Jurkat, Clone E6-1 (cell line): Measurements from ENCODE around the gene HSPG2.

Source experiments
- DNase-seq: peaks from one replicate; pipeline ENCODE4 v3.0.0-alpha.2; 2011; ENCODE audit warnings: low read depth, low spot score
- H3K4me3 ChIP-seq: 2 replicates; pipeline ENCODE4 v1.5.1; 2011; ENCODE audit warnings: mild to moderate bottlenecking, low read length, control low read depth, moderate library complexity

Gene HSPG2

DNA sequence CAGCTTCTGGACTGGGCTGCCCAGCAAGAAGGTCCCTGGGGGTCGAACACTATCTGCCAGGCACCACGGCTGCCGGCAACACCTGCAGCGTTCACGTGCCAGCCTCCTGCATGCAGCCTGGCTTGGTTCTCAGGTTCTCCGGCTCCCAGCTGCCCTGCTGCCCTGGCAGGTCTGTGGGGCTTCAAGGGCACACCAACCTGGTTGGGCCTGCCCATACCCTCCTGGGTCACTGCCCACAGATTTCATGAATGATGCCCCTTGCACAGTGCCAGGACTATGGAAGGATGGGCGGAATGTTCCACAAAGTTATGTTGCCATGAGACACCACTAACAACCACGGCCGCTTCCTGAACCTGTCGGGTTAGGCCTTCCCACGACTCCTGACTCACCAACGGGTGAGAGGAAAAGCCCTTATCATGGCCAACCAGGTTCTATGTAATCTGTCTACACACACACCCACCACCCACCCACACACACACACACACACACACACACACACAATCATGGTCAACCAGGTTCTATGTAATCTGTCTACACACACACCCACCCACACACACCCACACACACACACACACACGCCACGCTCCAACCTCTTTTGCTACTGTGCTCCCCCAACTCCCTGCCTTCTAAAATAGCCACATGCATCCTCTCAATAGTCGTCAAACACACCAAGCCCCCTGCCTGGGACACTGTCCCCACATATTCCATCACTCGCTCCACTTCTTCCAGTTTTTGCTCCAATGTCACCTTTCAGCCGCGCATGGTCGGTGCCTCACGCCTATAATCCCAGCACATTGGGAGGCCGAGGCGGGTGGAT lies 32.2 kb downstream of the HSPG2 start:
- DNase-seq = peak; percentile 12
- no peak overlapping the region for H3K4me3 ChIP-seq

DNA sequence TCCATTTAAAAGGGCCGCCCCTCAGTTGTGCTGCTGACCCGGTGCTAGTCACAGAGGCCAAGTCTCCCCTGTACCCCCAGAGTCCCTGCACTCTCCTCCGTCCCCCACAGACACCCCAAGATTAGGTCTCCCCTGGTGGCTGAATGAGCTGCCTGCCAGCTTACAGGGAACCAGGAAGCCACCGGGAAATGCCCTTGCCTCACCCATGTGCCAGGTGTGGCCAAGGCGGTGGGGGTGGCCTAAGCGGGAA lies 32.7 kb downstream of the HSPG2 start:
- DNase-seq = no peak
- H3K4me3 ChIP-seq = no peak overlapping the region

DNA sequence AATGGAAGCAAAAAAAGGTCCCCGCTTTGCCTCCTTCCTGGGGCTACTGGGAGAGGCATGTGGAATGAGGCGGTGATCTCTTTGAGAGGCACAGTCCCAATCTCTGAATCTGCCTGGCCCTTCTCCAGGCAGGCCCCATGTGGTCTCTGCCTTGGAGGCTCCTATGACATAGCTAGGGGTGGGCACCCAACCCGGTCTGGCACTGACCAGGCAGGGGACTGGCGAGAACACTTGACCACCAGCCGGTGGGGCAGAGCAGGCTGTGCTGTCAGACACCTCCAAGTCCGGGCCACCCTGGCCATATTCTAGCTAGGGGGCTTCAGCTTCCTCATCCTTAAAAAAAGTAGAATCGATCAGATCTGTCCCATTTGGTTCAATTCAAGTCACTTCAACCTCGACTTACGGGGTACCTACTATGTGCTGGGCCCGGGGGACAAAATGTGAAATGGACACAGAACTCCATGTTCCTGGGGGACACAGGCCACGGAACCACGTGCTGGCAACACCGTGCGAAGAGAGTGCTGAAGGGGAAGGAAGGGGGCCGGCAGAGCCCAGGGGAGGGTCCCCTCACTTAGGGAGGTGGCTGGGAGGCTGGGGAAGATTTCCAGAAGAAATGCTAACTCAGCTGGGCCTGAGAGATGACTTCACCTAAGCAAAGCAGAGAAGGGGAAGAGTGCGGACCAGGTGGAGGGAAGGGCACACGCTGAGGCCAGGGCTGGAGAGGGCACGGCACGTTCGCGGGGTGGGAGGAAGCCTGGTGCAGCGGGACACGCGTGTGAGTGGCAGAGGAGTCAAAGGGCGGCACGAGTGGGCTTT lies 33.3 kb downstream of the HSPG2 start:
- no peak for DNase-seq
- H3K4me3 ChIP-seq = no peak overlapping the region

DNA sequence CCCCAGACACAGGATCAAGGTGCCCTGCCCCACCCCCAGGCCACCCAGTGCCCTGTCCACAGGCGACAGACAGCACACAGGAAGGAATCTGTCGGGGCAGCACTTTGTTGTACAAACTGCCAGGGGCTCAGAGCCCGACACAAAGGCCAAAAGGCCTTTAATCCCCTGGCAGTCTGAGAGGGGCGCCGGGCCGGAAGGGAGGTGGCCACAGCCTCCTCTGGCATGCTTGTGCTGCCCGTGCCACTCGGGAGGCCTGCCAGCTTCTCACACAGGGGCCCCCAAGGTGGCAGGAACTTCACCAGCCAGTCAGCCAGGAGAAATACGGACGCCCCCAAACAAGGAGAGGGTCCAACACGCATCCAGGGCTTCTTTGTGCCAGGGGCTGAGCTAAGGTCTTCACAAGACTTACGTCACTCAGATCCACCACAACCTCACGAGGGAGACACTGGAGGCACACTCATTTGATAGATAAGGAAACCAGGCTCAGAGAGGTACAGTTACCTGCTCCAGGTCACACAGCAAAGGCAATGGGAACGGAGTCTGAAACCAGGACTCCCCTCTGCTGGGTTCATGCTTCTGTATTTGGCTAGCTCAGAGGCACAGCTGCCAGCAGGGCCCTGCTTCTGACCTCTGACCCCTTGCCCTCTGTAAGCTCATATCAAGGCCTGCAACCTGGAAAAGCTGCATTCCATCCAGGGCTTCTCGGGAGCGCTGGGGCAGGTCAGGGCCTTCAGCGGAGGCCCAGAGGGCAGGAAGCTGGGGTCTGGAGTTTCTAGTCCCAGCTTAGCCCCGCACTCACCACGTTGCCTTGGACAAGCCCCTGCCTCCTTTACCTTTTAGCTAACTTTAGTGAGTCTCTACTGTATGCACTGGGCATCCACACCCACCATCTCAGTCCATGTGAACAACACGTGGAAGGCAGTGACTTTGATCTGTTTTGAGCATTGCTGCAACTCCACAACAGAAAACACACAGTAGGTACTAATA lies 34.8 kb downstream of the HSPG2 start:
- DNase-seq = no peak

DNA sequence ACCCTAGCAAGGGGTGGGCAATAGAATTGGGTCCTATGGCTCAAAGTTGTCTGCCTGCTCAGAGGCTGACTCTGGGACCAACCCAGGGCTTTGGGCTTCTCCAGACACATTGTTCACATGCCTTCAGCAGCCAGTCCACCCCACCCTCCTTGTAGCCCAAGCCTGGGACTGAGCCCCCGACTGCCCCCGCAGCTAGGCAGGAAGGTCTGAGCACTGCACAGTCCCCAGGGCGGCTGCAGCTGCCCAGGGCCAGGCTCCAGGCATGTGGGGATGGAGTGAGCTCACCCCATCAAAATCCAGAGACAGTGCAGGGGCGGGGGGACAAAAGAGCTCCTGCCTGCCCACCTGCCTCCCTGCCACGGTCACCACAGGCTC lies 35.6 kb downstream of the HSPG2 start:
- H3K4me3 ChIP-seq = no peak overlapping the region
- DNase-seq = no peak

More for the DNA sequence above, 34.8 kb downstream of the HSPG2 start:
- no peak overlapping the region for H3K4me3 ChIP-seq

DNA sequence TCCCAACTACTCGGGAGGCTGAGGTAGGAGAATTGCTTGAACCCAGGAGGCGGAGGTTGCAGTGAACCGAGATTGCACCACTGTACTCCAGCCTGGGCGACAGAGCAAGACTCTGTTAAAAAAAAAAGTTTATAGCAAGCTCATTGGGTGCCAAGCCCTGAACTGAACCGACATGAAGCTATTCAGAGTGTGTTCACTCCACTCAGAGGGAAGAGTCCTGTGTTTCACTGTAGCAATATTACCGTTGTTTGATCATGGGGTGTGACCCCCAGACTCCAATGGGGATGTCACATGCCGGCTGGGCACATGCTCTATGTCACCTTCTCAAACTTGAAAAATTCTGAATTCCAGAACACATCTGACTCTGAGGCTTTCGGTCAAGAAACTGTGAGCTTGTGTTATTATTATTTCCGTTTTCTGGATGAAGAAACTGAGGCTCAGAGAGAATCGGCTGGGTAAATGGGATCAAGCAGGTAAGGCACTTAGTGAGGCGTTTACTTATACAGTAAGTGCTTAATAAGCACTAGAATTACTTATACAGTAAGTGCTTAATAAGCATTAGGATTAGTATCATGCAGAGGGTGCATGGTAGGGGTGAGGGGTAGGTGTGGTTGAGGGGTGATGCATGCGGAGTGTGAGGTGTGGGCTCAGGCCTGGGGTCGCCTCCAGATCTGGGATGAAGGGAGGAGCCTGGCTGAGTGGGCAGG lies 36.2 kb downstream of the HSPG2 start:
- no peak overlapping the region for H3K4me3 ChIP-seq
- no peak for DNase-seq

DNA sequence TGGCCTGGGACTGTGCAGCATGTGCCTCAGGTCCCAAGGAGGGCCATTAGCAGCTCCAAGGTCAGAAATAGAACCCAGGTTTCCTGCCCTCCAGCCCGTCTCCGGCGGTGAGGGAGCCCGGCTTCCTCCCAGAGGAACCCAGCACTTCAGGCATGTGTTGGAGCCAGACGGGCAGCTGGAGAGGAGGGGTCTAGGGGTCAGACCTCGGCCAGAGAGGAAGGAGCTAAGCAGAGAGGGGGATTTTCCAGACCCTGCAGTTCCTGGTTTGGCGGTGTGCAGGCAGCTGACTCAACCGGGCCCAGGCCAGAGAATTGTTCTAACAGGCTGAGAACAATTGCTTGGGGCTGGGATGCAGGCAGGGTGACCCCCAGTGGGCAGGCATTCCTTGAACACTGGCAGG lies 37.1 kb downstream of the HSPG2 start:
- no peak for DNase-seq
- H3K4me3 ChIP-seq = no peak overlapping the region

DNA sequence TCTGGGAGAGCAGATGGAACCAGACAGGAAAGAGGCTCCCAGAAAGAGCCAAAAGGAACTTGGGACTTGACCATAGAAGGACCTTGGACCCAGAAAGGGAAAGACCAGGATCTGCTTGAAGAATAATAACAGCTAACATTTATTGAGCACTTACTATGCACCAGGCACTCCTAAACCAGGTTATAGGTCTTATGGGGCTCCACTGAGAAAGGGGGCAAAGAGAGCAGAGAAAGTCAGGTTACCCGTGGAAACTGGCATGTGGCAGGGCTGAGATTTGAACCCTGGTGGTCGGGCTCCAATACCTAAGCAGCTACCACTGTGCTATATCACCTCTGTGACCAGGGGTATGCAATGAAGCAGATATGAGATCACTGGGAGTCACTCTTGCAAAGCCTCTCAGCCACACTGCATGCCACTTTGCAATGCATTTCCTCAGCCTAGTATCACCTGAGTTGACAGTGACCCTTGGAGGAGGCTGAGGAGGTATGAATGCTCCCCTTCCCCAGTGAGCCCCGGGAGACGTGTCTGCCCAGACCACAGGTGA lies 37.8 kb downstream of the HSPG2 start:
- DNase-seq = no peak
- H3K4me3 ChIP-seq = no peak overlapping the region

DNA sequence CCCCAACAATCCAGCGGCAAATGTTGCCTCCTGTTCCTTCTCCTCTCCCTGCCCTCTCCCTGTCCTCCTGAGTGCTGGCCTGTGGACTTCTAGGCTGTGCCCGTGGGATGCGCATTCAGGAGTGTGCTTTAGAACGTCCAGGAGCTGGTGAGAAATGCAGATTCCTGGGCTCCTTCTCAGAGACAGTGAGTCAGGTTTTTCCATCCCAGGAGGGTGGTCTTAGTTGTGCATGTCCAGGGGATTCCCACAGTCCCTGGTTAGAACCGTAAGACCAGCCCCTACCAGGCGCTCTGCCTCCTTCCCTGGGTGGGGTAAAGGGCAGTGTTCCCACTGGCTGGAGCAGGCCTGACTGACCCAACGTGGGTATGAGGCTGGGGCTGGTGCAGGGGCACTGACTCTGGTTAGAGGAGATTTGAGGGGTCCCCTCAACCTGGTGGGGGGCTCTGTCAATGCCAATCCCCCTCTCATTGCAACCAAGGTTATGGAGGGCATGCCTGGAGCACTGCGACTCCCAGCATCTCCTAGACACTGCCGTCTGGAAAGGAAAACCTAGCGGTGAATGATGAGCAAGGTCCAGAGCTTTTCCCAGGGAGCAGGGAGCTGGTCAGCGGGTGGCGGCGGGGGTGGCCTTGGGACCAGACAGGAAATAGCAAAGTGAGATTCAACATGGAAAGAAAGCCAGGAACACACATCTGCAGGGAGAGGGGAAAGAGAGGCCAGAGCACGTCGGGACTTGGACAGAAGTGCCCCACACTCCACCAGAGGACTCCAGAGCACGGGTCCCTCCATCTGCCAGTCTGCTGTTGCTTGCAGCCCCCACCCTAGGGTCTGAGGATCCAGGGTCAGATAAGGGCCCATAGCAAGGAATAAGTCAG lies 38.5 kb downstream of the HSPG2 start:
- H3K4me3 ChIP-seq = no peak overlapping the region
- no peak for DNase-seq

DNA sequence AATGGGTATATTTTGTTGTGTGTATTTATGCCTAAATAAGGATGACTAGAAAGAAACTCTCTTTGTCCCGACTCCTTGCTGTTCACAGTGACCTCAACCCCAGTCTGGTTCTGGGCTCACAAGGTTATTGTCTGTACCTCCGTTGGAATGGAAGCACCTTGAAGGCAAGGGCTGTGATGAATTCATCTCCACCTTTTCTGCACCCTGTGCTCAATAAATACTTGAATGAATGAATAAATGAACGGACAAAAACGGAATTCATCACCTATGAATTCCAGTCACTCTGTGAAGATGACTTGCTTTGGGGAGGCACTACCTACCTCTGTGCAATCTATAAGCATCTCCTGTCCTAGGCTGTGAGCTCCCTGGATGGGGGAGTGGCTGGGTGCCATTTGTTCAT lies 39.3 kb downstream of the HSPG2 start:
- no peak for DNase-seq
- no peak overlapping the region for H3K4me3 ChIP-seq

DNA sequence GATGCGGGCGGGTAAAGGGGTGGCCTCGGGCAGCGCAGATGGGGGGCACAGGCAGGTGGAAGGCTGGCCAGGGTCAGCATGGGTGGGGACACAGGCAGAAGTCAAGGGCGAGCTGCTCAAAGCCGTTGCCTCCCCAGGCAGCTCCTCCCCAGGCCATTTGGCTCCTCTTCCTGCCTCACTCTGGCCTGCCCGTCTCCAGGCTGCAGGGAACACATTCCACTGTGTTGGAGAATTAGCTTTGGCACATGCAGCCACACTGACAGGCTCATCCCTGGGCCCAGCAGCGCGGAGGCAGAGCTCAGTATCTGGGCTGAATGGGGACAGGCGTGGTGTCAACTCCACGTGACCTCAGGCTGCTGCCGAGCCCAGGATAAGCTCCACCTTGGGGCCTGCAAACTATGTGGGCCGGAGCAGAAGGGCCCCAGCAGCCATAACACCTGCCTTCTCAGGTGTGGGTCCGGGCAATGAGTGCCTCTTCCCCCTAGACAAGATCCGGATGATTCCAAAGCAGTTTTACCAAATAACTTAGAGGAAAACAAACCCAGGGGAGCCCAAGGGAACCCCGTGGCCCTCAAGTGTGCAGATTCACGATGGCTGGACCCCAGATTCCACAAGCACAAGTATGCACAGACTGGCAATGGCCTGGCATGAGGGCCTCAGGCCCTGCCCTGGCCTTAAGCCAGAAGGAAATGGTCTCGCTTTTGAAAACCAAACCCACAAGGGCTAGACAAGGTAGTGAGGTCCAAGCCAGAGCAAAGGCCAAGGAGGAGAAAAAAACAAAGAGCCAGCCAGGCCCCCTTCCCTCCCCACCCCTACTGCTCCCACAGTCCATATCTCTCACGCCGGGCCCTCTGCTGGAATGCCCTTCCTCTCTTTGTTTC lies 40.2 kb downstream of the HSPG2 start:
- H3K4me3 ChIP-seq = no peak overlapping the region
- DNase-seq = no peak

DNA sequence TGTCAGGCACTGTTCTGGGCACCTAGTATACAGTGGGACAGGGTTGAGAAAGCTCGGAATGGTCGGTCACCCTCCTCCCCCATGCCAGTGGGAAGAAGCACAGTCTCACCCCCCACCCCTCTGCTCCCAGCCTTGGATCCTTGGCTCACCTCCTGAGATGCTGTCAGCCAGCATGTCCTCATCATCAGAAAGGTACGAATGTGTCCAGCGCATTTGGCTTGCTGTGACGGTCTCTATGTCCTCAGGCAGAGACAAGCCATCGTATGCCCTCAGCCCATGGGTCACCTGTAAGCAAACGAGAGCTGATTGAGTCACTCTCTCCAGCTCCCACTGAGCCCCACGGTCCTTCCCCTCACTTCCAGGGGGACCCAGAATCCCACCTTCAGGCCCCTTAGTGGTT lies 41.1 kb downstream of the HSPG2 start:
- no peak for DNase-seq
- no peak overlapping the region for H3K4me3 ChIP-seq

DNA sequence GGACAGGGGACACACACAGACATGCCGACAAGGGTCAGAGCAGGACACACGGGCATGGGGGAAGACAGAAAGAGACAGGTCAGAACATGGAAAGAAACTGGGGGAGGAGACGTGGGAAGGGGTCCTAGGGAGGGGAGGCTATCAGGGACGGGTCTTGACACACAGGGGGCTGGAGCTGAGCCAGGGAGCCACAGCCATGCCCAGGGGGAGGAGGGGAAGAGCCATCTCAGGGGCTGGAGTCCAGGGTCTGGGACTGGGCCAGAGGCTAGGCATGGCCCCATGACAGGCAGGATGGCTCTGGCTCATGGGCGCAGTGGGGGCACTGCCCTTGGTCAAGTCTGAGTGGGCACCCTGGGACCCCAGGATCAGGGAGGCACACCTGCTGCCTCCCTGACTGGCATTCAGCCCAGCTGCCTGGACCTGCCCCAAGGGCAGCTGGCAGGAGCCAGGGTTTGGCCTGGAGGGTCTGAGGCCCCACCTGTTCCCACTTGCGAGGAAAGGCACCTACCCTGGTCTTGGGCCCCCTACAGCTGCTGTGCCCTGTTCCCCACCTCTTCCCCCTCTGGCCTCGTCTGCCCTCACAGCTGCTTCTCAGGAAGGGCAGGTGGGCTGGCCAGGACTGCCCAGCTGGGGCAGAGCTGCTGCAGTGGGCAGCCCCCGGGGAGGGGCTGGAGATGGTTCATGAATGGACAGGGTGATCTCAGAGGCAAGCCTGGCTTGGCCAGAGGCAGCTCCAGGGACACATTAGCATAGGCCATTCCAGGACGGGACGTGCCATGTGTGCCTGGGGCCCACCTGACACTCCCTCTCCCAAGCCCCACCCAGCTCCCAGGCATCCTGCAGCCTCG lies 42.9 kb downstream of the HSPG2 start:
- DNase-seq = no peak
- H3K4me3 ChIP-seq = no peak overlapping the region

DNA sequence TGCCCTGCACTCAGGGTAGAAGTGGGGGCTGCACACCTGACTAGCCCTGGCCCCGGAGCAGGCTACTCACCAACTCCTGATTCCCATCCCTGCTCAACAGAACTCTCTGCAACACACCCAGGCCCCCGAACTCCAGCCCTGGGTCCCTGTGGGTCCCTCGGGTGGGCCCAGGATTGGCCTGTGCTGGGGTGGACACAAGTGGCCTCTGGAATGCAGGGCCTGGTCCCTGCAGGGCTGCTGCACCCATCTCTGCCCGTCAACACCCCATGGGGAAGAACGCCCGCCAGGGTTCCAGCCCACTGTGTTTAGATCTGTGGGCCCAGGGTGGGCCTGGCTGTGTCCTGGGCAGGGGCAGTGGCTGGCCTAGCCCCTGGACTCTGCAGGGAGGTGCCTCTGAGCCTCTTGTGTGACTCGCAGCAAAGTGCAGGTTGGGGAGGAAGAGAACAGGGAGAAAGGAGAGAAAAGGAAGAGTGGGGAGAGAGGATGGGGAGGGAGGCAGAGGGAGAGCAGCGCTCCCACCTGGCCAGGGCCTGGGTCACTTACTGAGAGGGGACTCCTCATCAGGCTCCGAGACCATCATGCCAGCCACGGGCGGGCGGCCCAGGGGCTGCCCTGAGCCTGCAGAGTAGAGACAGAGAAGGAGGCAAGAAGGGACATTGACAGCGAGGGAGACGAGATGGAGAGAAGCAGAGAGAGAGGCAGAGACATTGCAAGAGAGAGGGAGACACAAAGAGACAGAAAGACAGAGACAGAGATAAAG lies 43.9 kb downstream of the HSPG2 start:
- no peak overlapping the region for H3K4me3 ChIP-seq

DNA sequence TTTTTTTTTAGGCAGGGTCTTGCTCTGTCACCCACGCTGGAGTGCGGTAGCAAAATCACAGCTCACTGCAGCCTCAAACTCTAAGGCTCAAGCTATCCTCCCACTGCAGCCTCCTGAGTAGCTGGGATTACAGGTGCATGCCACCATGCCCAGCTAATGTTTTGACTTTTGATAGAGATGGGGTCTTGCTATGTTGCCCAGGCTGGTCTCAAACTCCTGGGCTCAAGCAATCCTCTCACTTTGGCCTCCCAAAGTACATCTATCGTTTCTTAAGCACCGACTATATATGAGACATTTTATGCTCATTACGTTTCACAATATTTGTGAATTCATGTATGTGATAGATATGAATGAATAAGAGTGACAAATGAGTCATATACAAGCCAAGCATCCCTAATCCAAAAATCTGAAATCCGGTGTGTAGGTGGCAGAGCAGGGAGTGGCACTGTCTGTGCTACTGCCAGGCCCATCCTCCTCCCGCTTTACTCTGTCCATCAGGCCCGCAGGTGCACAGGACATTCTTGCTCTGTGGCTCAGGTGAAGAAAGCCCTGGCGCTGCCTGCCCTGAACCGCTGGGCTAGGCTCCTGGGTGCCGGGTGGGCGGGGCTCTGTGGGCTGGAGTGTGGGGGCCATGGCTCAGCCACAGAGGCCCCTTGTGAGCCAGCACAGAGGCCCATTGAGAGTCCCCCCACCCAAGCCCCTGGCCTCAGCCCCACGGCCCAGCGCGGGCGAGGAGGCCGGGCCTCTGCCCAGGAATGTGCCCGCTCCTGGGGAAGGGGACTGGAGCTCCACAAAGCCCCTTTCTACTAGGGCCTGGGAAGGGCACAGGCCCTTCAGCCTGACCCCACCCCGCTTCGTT lies 45.3 kb downstream of the HSPG2 start:
- no peak for DNase-seq
- no peak overlapping the region for H3K4me3 ChIP-seq

More for the DNA sequence above, 43.9 kb downstream of the HSPG2 start:
- no peak for DNase-seq
